Measurements from ENCODE around the gene ENOX1.

DNA sequence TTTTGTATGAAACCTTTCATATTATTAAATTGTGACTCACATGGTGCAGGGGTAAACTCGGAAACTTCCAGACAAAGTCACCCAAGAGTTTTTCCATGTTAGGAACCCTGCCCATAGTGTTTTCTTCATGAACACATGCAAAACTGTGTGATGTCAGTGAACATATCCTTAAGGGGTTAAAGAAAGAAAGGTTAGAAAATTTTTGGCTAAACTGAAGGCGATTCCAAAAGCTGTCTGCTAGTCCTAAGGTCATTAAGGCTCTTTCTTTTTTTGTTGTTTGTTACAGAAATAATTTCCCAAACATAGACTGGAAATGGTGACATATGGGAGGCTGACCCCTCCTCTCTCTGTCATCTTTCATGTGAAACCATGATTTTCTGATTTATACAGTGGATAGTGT is 491.5 kb downstream of the ENOX1 start:
- no peak for TF ChIP-seq CTCF (IDR thresholded peaks at IDR 0.05)
- TF ChIP-seq POLR2A (IDR thresholded peaks at IDR 0.05) = no peak

Measured in testis (tissue), 2 donors.